Skeletal muscle cell (primary cell): ENCODE results near the gene ELMO1.

Experiments
- DNase-seq: peaks from one replicate; pipeline ENCODE4 v3.0.0-alpha.2; 2010; ENCODE audit warnings: low read depth
- H3K4me3 ChIP-seq: 2 replicates; pipeline ENCODE4 v1.5.1; 2011; ENCODE audit warnings: low read depth, mild to moderate bottlenecking, control low read depth, low read length, moderate library complexity

The ELMO1 gene

DNA sequence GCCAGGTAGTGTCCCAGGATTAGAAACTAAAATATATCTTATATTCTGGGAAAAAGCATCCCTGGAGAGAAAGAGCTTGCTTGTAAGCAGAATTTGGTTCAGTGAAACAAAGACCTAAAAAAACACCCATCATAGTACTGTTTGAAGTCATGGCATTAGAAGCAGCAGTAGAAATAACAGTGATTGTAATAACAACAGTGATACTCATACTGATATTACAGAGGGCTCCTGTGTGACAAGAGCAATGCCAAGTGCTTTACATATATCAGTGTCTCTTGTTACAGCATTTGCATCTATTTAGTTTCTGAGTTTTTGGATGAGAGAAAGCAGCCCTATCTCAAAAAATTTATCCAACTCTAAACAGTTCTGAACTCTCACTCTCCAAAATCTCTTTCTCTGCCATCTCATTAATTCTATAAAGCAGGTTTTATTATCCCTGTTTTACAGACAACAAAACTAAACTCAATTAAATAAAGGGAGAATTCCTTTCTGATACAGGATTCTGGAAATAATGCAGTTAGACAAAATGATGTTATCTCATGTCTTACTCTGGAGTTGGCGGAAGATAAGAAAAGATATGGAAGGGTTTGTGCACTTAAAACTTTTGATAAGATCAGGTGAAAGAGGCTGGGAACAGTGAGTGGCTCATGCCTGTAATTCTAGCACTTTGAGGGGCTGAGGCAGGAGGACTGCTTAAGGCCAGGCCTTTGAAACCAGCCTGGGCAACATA, 577.9 kb downstream of the ELMO1 start:
- no peak for DNase-seq
- no peak overlapping the region for H3K4me3 ChIP-seq

- DNase-seq = no peak
- H3K4me3 ChIP-seq = no peak overlapping the region
Measured at GRCh38 chr7:36868727-36869411, 579.8 kb downstream of the ELMO1 start.

- H3K4me3 ChIP-seq = no peak overlapping the region
- DNase-seq = no peak
Measured at GRCh38 chr7:36865019-36865418, 583.6 kb downstream of the ELMO1 start.

GRCh38 chr7:36863901-36864701, 584.6 kb downstream of the ELMO1 start:
- no peak for DNase-seq

GRCh38 chr7:36862771-36863261, 585.8 kb downstream of the ELMO1 start:
- DNase-seq = no peak
- H3K4me3 ChIP-seq = no peak overlapping the region

More at GRCh38 chr7:36863901-36864701, 584.6 kb downstream of the ELMO1 start:
- H3K4me3 ChIP-seq = no peak overlapping the region

DNA sequence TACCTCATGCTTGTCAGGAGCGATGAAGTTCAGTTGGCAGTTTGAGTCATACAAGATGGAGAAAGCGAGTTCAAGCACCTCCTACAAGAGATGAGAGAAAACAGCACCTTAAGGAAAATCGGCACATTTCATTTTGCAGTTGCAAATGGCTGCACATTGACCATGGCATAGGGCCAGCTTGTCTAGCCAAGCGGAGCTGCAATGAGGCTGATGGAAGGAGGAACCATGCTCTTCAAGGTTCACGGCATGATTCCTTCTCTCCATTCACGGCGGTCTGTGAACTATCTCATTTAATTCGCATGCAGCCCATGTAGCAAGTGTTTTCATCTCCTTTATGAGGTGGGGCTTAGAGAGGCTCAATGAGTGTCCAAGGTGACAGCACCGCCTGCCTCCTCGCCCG, 587.0 kb downstream of the ELMO1 start:
- DNase-seq = no peak
- H3K4me3 ChIP-seq = no peak overlapping the region

DNA sequence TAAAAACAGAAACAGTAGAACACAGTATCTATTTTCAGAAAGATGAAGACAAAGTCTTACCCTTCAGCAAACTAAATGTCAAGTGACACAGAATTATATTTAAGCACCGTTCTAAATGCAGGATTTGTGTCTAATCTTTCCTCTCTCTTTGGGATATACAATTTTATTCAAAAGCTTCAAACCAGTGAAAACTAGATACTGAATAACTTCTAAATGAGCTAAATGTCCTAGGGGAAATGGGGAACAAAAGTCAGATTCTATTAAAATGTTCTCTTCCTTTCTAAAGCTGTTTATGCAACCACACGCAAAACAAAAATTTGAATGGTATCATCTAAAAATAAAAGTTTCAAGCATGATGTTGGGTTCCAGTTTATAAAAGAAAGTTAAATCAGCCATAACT, 588.0 kb downstream of the ELMO1 start:
- DNase-seq = no peak
- H3K4me3 ChIP-seq = no peak overlapping the region

DNA sequence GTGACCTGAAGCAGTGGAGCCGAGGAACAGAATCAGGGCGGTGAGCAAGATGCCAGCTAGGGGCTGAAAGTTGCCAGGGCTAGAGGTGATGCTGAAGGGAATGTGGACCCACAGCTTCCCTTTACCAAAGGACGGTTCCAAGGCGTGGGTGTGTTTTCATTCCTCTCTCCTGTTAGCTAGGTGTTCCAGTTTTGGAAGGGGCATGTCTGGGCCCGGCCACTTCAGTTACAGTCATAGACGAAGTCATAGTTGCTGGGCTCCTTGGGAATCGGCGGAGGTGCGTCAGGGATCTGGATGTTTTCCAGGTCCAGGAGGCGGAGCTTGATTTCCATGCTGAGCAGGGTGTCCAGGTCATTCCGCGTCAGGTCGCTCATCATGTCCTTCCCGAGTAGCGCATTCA, 593.3 kb downstream of the ELMO1 start:
- no peak overlapping the region for H3K4me3 ChIP-seq
- DNase-seq = no peak

DNA sequence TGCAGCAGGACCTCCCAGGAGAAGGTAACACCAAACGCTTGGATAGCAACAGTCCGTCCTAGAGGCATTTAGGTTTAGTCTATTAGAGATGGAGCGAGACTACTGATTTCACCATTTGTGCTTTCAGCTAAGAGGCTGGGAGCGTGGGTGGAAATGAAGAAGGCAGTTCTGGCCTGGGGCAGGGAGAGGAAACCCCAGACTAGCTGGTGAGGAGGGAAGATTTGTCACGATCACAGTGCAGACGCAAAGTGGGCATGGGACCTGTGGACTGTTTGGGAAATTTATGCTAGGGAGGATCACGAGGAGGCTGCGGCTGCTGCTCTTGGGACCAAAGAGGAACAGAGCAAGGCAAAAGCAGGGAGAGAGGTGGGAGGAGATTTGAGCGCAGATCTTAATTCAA, 594.0 kb downstream of the ELMO1 start:
- no peak for DNase-seq
- no peak overlapping the region for H3K4me3 ChIP-seq

DNA sequence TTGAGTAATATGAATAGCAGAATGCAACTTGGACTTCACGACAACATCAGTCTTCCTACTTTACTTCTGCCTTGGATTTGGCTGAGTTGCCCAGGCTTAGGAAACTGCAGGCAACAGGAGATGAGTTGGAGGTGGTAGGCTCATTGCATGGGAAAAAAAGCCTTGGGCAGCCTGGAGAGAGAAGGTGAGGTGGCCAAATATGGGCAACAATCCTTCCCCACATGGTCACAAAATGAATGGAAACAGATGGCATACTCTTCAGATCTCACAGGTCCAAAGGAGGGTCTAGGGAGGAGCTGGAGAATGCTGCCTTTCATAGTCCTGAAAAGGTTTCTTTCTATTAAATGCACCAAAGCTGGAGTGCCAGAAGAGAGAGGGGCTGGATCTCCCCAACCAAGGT, 595.7 kb downstream of the ELMO1 start:
- H3K4me3 ChIP-seq = no peak overlapping the region
- no peak for DNase-seq

- DNase-seq = no peak
- H3K4me3 ChIP-seq = no peak overlapping the region
Measured at GRCh38 chr7:36852017-36852416, 596.6 kb downstream of the ELMO1 start.

GRCh38 chr7:36851382-36851781, 597.3 kb downstream of the ELMO1 start:
- DNase-seq = no peak

GRCh38 chr7:36847946-36848345, 600.7 kb downstream of the ELMO1 start:
- no peak overlapping the region for H3K4me3 ChIP-seq
- DNase-seq = no peak

More at GRCh38 chr7:36851382-36851781, 597.3 kb downstream of the ELMO1 start:
- H3K4me3 ChIP-seq = no peak overlapping the region

DNA sequence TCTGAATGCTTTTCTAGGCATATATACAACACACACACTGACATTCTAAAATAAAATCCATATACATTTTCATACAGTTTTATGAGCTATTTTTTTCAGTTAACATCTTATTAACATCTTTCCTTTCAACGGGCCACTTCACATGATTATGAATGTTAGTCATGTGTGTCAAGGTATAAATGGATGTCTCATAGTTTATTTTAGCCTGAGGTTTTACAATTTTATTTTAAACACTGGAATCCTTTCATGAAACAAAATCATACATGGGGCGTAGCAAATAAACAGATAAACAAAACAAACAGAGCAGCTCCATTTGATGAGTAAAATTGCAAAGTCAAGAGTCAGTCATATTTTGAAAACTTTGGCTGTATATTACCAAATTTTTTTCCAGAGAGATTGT, 604.3 kb downstream of the ELMO1 start:
- H3K4me3 ChIP-seq = no peak overlapping the region
- no peak for DNase-seq

DNA sequence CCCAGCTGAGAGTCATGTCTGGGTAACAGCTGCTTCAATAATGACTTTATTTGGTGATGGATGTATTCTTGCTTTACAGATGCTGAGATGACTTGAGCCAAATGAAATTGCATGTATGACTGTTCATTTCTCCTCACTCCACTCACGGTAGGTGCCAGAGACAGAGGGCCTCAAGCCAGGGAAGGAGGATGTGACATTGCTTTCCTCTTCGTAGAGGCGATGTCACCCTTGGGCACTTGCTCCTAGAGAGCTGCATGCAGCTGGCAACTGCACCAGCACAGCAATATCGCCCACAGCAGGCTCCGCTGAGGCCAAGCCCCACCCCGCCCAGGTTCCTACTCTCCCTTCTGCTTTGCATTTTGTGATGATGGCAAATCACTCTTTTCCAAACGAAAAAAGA, 607.8 kb downstream of the ELMO1 start:
- no peak for DNase-seq
- H3K4me3 ChIP-seq = no peak overlapping the region

GRCh38 chr7:36838616-36839225, 609.9 kb downstream of the ELMO1 start:
- DNase-seq = no peak
- H3K4me3 ChIP-seq = no peak overlapping the region

- DNase-seq = no peak
- no peak overlapping the region for H3K4me3 ChIP-seq
Measured at GRCh38 chr7:36831049-36831448, 617.6 kb downstream of the ELMO1 start.

DNA sequence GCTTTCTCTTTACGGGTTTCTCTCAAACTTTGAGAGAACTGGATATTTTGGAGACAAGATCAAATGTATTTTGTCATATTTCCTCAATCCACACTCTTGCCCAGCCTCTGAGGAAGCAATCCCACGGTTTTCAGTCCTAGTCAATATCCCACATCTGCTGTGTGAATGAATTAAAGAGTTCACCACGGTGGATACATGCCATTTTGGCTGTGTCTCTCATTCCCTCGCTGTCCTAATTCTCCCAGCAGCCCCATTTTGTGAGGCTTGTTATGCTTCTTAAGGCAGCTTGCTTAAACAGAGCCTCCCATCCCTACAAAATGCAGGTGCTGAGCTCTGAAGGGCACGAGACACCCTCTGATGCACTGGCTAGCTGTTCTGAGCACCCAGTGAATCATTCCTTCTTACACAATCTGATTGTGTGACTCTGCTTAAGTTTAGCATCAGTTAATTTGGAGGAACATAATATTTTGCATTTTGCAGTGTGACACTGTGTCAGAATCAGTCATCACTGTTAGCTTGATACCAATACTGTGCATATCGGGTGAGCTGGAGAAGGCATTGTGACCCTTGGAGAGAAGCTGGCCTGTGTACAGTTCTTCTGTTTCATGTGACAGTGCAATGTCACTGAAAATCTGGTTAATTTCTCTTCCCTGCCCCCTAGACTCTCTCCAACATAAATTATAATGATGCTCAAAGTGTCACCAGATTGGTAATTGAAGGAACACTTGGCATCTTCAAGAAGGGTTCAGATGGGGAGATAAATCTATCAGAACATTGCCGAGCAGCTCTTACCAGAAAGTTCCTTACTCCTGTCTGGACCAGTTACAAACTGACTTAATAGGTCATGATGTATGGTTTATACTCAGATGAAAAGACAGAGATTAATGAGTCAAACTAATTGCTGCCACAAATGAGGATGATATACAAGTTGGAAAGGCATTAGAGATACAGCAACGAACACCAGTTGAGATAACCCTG, 620.6 kb downstream of the ELMO1 start:
- H3K4me3 ChIP-seq = no peak overlapping the region
- no peak for DNase-seq

DNA sequence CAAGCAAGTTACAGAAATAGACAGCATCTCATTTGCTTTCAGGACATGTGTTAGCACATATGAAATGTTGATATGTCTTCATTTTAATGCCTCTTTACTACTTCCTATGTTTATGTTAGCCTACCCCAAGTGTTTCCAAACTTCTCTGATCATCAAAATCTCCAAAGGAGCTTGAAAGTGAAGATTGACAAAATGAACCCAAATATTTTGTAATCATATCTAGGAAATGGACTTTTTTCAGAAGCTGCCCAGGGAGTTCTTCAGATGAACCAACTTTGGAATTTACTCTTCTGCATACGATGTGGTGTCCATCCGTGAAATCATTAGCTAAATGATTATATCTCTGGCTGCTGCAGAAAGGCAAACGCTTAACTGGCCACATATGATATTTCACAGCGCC, 623.2 kb downstream of the ELMO1 start:
- no peak for DNase-seq
- no peak overlapping the region for H3K4me3 ChIP-seq
